SJCRH30 (cell line): Measurements from ENCODE around the gene WFDC2. TPM values are rescaled to one million over a fixed set of nuclear protein-coding genes. Genes with fewer than 3 reads are reported as not detected.

Source experiments
- total RNA-seq: library from RNA; depleted of rRNA; stranded (reverse); fragments of >200 nt; shearing (Covaris generic); gene quantifications from 2 replicates; pipeline ENCODE4 v1.2.3, GENCODE V29; 2014; rRNA removed

The WFDC2 gene
- total RNA-seq, 1 experiment from 2014 or later: 6.6 TPM

Other genes starting within 250 kb of the WFDC2 start
- not detected in 2 replicates for gene SEMG2, start 248.4 kb upstream of the WFDC2 start, total RNA-seq
- not detected in 2 replicates for gene SLPI, start 215.2 kb upstream of the WFDC2 start, total RNA-seq
- not detected in 2 replicates for gene RBPJL, start 162.9 kb upstream of the WFDC2 start, total RNA-seq
- 0.18 TPM in 1 of 2 replicates, not detected in the other for gene MATN4, start 161.5 kb upstream of the WFDC2 start, total RNA-seq
- 47.4 and 48.7 TPM in 2 replicates for gene SDC4, start 121.3 kb upstream of the WFDC2 start, total RNA-seq
- 24.2 and 27.8 TPM in 2 replicates for gene SYS1, start 106.6 kb upstream of the WFDC2 start, total RNA-seq
- not detected in 2 replicates for gene TP53TG5, start 91.4 kb upstream of the WFDC2 start, total RNA-seq
- gene DBNDD2, start 61.5 kb upstream of the WFDC2 start, total RNA-seq: 5.2 and 8.1 TPM in 2 replicates
- 106 and 110 TPM in 2 replicates for gene PIGT, start 53.6 kb upstream of the WFDC2 start, total RNA-seq
- gene SPINT3, start 45.9 kb downstream of the WFDC2 start, total RNA-seq: not detected in 2 replicates
- not detected in 2 replicates for gene WFDC6, start 69.7 kb downstream of the WFDC2 start, total RNA-seq
- not detected in 2 replicates for gene EPPIN, start 77.6 kb downstream of the WFDC2 start, total RNA-seq
- not detected in 2 replicates for gene WFDC8, start 109.5 kb downstream of the WFDC2 start, total RNA-seq
- not detected in 2 replicates for gene WFDC10A, start 160.0 kb downstream of the WFDC2 start, total RNA-seq
- gene WFDC9, start 161.5 kb downstream of the WFDC2 start, total RNA-seq: not detected in 2 replicates
- gene WFDC11, start 200.5 kb downstream of the WFDC2 start, total RNA-seq: not detected in 2 replicates
- gene WFDC13, start 232.3 kb downstream of the WFDC2 start, total RNA-seq: not detected in 2 replicates
- not detected in 2 replicates for gene WFDC10B, start 235.3 kb downstream of the WFDC2 start, total RNA-seq